Peyer's patch (tissue), 4 donors: ENCODE data around the gene BMF. TPM values are rescaled to one million over a fixed set of nuclear protein-coding genes. Genes with fewer than 3 reads are reported as not detected.
A peak's percentile ranks its signal among the peaks of the same experiment; 100 is the strongest.
"Not testable (repeated sequence)": the region's sequence is repeated elsewhere in the genome, so short reads cannot be mapped to it uniquely, and the experiment has no call there.

Experiments
- DNase-seq, 3 donors: peaks; one replicate each; pipeline ENCODE4 v3.0.0-alpha.2; 2017 to 2019
- H3K27ac ChIP-seq, 4 donors: fragments of 200-600 bp; sonication (generic); one replicate each; pipeline ENCODE4 v1.5.1; 2016 to 2019
- H3K27me3 ChIP-seq, 2 donors: fragments of 200-600 bp; sonication (generic); one replicate each; pipeline ENCODE4 v1.5.1; 2019
- H3K36me3 ChIP-seq, 3 donors: fragments of 200-600 bp; sonication (generic); one replicate each; pipeline ENCODE4 v1.5.1; 2016 to 2019
- H3K4me1 ChIP-seq, 4 donors: fragments of 200-600 bp; sonication (generic); one replicate each; pipeline ENCODE4 v1.5.1; 2016 to 2019
- H3K4me3 ChIP-seq, 4 donors: fragments of 200-600 bp; sonication (generic); 1 replicate in 3 of 4; 2 replicates in 1 of 4; pipeline ENCODE4 v1.5.1; 2016 to 2019; ENCODE audit warnings: mild to moderate bottlenecking in 1 of 4
- H3K9me3 ChIP-seq, 4 donors: fragments of 200-600 bp; sonication (generic); one replicate each; pipeline ENCODE4 v1.5.1; 2016 to 2019; ENCODE audit warnings: mild to moderate bottlenecking in 1 of 4
- CTCF ChIP-seq, 6 experiments: fragments of 450-650 bp in 4 of 6; fragments of 200-600 bp in 2 of 6; sonication (generic) in 1 of 6; IDR thresholded peaks; one replicate each; pipeline ENCODE4 v1.5.1; 2017 to 2019; ENCODE audit warnings: antibody characterized with exemption in 6 of 6, mild to moderate bottlenecking in 3 of 6, moderate library complexity in 1 of 6
- POLR2A ChIP-seq, 2 donors: fragments of 450-650 bp; IDR thresholded peaks; one replicate each; pipeline ENCODE4 v1.5.1; 2017; ENCODE audit warnings: antibody characterized with exemption in 2 of 2, mild to moderate bottlenecking in 2 of 2, moderate library complexity in 2 of 2
- total RNA-seq, 4 donors: library from RNA; depleted of rRNA; stranded (reverse); fragments of >200 nt; gene quantifications; one replicate each; pipeline ENCODE4 v1.1.0, GENCODE V29; 2016

The BMF gene
- total RNA-seq, 4 donors from 2014 or later = 13.5 to 98.2 (median 26.1) TPM

- peaks cover 2 to 30% (median 25%) of the 10 kb centered on the region in 4 donors for H3K4me1 ChIP-seq
- H3K4me3 ChIP-seq = peak overlapping the region in 2 of 4 donors; percentile 29 to 35
These were observed 26.9 kb downstream of the BMF start for GRCh38 chr15:40081691-40082194.

GRCh38 chr15:40080847-40081246 is 27.8 kb downstream of the BMF start:
- H3K27ac ChIP-seq = peak overlapping the region in 3 of 4 donors; percentile 42 to 81 (median 77)
- DNase-seq = no peak
- H3K9me3 ChIP-seq = no peaks in the 10 kb centered on the region
- H3K4me3 ChIP-seq = peak overlapping the region in 1 of 4 donors; percentile 35
- H3K27me3 ChIP-seq = no peaks in the 10 kb centered on the region
- H3K36me3 ChIP-seq = no peaks in the 10 kb centered on the region
- TF ChIP-seq CTCF (IDR thresholded peaks at IDR 0.05) (no peak), POLR2A (IDR thresholded peaks at IDR 0.05) (no peak)
- H3K4me1 ChIP-seq = peaks cover 2 to 30% (median 25%) of the 10 kb centered on the region in 4 donors

More at GRCh38 chr15:40081691-40082194, 26.9 kb downstream of the BMF start:
- Histone ChIP-seq H3K27ac (peak overlapping the region; percentile 42 to 81 (median 60)), H3K27me3 (no peaks in the 10 kb centered on the region), H3K36me3 (no peaks in the 10 kb centered on the region), H3K9me3 (no peaks in the 10 kb centered on the region)
- peak in 2 of 3 donors; percentile 66 to 74 for DNase-seq
- TF ChIP-seq CTCF (IDR thresholded peaks at IDR 0.05) (no peak), POLR2A (IDR thresholded peaks at IDR 0.05) (no peak)

- DNase-seq = no peak
- H3K27ac ChIP-seq = peak overlapping the region in 1 of 4 donors; percentile 77
- H3K27me3 ChIP-seq = no peaks in the 10 kb centered on the region
- no peak overlapping the region for H3K4me3 ChIP-seq
- H3K9me3 ChIP-seq = no peaks in the 10 kb centered on the region
- TF ChIP-seq CTCF (IDR thresholded peaks at IDR 0.05) (no peak), POLR2A (IDR thresholded peaks at IDR 0.05) (no peak)
- peaks cover 2 to 30% (median 25%) of the 10 kb centered on the region in 4 donors for H3K4me1 ChIP-seq
- no peaks in the 10 kb centered on the region for H3K36me3 ChIP-seq
These were observed 28.6 kb downstream of the BMF start for GRCh38 chr15:40080104-40080503.

- no peaks in the 10 kb centered on the region for H3K27me3 ChIP-seq
- no peaks in the 10 kb centered on the region for H3K9me3 ChIP-seq
- TF ChIP-seq CTCF (IDR thresholded peaks at IDR 0.05) = no peak
- TF ChIP-seq POLR2A (IDR thresholded peaks at IDR 0.05) = no peak
- no peak overlapping the region for H3K27ac ChIP-seq
- H3K36me3 ChIP-seq = no peaks in the 10 kb centered on the region
- peaks cover 2 to 30% (median 25%) of the 10 kb centered on the region in 4 donors for H3K4me1 ChIP-seq
- no peak for DNase-seq
- H3K4me3 ChIP-seq = no peak overlapping the region
These were observed 29.2 kb downstream of the BMF start for GRCh38 chr15:40079456-40079855.

- H3K27ac ChIP-seq = no peak overlapping the region
- DNase-seq = no peak
- no peak overlapping the region for H3K4me3 ChIP-seq
- H3K4me1 ChIP-seq = peaks cover 0 to 4% (median 0%) of the 10 kb centered on the region in 4 donors
- H3K36me3 ChIP-seq = no peaks in the 10 kb centered on the region
- no peaks in the 10 kb centered on the region for H3K27me3 ChIP-seq
- no peak for TF ChIP-seq CTCF (IDR thresholded peaks at IDR 0.05)
- no peaks in the 10 kb centered on the region for H3K9me3 ChIP-seq
These were observed 33.2 kb downstream of the BMF start for GRCh38 chr15:40075298-40076044.

GRCh38 chr15:40074656-40075055 is 34.0 kb downstream of the BMF start:
- not testable (repeated sequence) for H3K27ac ChIP-seq, H3K4me1 ChIP-seq, H3K36me3 ChIP-seq, DNase-seq, H3K27me3 ChIP-seq, H3K4me3 ChIP-seq, H3K9me3 ChIP-seq

GRCh38 chr15:40073716-40074490 is 34.8 kb downstream of the BMF start:
- not testable (repeated sequence) for H3K36me3 ChIP-seq, DNase-seq, H3K4me3 ChIP-seq, H3K27me3 ChIP-seq, H3K27ac ChIP-seq, H3K9me3 ChIP-seq
- peaks cover 0 to 14% (median 14%) of the 10 kb centered on the region in 4 donors for H3K4me1 ChIP-seq
